Skin epidermis (tissue), 12 donors: ENCODE results near the gene ATP11B.

Experiments
- H3K27ac ChIP-seq, 21 experiments: fragments of 200-600 bp; sonication (generic) in 11 of 21; one replicate each; pipeline ENCODE4 v1.5.0; 2020; ENCODE audit warnings: mild to moderate bottlenecking in 3 of 21, inconsistent platforms in 2 of 21, moderate library complexity in 2 of 21
- H3K4me3 ChIP-seq, 7 experiments: fragments of 200-600 bp; sonication (generic) in 2 of 7; one replicate each; pipeline ENCODE4 v1.5.0; 2020; ENCODE audit warnings: inconsistent platforms in 2 of 7, mild to moderate bottlenecking in 2 of 7, moderate library complexity in 1 of 7

ATP11B gene

DNA sequence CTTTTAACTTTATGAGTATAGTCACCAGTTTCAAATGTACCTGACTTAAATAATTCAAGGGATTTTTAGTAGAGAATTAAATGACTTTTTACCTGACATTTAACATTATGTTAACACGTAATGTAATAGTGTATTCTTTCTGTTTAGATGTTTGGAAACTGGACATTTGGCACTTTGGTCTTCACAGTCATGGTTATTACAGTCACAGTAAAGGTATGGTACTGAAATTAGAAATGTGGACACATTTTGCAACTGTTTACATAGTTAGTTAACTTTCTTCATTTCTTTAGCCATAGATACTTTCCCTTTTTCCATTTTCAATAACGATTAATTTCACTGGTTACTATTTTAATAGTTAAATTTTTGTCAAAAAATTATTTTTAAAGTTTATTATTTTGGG, 103.2 kb downstream of the ATP11B start:
- Histone ChIP-seq H3K27ac (no peak overlapping the region), H3K4me3 (no peak overlapping the region)

DNA sequence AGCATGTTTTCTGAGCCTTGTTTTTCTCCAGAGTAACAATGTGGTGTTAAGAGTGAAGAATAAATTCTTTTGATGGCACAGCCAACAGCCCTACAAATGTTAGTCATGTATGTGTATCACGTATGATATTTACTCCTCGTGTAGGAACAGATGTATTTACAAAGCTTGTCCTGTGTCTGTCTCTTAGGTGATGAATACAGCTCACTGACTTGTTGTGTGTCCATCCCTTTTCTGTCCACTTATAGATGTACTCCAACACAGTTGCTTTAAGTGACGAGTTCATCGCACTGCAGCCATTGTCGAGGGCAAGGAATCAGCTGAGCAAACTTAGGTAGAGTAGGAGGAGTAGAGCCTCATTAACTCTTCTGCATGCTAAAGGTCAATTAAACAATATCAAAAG, 108.9 kb downstream of the ATP11B start:
- H3K4me3 ChIP-seq, result no peak overlapping the region
- H3K27ac ChIP-seq, result no peak overlapping the region

DNA sequence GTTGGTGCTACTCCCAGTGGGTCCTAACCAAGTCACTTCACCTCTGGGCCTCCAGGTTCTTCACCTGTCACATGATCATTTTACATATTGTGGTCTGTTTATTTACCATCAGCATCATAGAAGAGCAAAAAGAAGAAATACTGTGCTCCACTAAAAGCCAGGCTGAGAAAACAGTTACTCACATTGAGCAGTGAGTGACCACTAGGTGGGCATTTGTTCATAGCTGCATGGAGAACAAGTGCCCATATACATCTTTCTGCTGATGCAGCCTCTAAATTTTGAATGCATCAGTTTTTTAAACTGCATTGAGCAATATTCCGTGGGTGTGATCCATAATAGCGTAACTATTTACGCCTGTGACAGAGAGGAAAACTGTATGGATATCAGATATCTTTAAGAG, 110.9 kb downstream of the ATP11B start:
- no peak overlapping the region for H3K4me3 ChIP-seq
- H3K27ac ChIP-seq, result no peak overlapping the region

DNA sequence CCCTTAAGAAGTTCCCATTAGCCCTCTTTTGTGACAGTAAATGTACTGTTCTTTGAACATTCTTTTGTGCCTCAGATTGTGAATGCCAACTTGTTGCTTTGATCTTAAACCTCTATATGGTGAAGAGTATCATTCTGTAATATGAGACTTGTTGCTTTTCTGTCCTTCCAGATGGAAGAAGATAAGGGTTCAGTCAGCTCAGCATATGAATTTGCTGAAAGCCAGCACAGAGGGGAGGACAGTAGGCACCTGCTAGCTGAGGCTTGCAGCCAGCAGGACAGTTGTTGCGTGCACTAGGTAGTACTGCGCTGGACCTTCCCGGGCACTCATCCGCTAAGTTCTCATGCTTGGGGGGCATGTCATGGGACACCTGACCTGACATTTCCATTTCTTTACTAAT, 112.3 kb downstream of the ATP11B start:
- H3K4me3 ChIP-seq, result no peak overlapping the region
- H3K27ac ChIP-seq, result no peak overlapping the region

DNA sequence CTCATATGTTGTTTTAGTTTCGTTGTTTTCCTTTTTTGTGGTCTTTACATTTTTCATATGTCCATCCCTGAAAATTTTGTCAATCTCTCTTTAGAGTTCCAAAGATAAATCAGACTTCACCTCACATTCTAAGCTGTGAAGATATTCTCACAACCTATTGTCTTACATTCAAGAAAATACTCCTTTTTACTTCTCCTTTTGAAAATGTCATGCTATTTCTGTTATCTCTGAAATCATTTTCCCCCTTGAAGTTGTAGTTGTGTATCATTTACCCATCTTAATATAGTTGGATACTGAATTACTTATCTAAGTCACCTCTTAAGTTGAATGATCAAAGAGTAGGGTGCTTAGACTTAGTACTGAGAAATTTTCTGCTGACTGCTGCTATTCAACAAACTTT, 112.7 kb downstream of the ATP11B start:
- Histone ChIP-seq H3K4me3 (no peak overlapping the region), H3K27ac (no peak overlapping the region)

DNA sequence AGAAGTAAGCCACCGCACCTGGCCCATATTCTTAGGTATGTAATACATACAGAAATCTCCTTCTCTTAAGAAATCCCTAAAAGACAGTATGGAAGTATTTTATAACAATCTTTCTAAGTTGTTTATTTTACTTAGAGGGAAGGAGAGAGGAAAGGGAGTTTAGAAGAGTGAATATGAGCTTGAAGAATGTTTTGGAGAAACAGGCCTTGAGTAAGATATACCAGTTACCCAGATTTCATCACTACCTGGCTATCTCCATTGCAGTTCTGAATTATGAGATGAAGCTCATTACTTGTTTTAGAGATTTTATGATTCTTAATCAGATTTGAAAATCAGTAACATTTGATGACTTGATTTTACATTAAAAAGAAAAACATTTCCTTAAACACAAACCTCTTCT, 115.2 kb downstream of the ATP11B start:
- H3K27ac ChIP-seq, result no peak overlapping the region
- H3K4me3 ChIP-seq, result no peak overlapping the region

DNA sequence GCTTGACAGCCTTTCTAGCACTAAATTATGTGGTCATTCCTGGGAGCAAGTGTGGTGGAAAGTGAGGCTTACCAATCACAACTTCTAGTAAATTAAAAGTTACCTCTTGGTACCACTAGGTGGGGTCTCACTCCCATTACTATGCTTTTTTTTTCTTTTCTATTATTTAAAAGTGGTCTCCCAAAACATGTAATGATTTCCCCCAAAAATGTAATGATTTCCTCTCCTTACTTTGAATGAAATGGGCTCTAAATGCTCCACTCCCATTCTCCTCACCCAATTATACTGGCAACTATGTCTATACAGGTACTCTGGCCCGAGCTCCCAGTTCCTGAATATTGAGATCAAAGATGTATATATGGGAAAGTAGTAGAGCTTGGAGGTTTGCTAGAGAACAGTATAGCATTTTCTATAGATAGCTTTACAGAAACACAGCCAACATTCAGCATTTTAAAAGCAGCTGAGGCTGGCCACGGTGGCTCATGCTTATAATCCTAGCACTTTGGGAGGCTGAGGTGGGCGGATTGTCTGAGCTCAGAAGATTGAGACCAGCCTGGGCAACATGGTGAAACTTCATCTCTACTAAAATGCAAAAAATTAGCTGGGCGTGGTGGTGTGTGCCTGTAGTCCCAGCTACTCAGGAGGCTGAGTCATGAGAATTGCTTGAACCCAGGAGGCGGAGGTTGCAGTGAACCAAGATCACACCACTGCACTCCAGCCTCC, 116.2 kb downstream of the ATP11B start:
- Histone ChIP-seq H3K27ac (no peak overlapping the region), H3K4me3 (no peak overlapping the region)

DNA sequence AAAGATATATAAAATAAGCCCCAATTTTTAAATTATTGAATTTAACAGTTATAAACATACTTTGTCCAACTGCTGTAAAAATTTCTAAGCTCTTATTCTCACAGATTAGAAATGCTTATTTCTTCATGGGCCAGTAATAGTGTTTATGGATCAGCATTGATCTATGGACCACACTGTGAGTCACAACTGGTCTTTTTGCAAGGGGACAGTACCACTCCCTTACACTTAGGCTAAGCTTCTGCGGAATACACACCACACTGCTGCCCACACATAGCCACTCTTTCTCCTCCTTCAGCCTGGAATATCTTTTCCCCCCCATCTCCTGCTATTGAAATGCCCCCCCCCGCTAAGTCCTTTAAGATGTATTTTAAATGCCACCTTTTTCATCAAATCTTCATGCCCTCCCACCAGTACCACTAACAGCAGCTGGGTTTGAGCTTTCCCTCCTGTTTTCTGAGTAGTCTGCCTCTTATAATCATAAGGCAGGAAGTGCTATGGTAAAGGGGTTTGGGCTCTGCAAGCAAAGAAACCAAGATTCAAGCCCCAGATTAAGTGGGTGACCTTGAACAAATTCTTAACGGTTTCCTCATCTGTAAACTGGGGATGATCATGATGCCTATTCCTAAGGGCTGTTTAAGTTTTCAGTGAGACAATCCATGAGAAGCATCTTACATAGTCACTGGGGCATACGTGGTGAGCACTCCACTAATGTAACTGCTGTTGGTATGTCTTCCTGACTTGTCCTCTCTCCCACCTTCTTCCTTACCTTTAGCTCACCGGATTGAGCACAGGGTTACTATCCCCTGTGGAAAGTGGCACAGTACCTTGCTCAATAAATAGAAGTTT, 117.9 kb downstream of the ATP11B start:
- Histone ChIP-seq H3K27ac (no peak overlapping the region), H3K4me3 (no peak overlapping the region)

DNA sequence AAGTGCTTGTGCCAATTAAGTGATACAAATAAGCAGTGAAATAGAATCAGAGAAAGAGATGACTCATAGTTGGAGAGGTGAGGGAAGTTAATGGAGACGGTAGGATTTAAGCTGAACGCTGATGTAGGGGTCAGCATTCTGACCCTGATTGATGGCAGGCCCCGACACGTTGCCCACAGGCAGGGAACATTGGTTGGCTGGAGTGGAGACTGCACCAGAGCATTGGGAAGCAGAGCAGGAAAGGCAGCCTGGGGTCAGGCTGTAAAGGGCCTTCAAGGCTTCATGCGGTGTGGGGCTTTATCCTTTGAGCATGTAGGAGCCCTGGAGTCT, 118.4 kb downstream of the ATP11B start:
- H3K4me3 ChIP-seq, result no peak overlapping the region
- H3K27ac ChIP-seq, result no peak overlapping the region

DNA sequence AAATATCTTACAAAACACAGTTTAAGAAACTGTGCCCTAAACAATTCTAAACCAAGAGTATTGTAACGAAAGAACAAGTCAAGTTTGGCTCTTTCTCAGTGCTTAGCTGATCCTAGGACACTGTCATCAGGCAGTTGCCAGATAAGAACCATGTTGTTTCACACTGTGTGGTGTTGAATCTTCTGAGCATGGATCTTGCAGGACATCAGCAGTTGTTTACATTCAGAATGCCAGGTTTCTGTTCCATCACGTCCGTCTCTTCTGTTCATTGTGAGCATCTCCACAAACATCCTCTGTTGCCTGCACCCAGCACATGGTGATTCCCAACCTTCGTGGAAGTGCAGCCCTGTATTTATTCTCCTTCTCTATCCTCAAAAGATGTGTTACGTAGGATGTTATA, 119.2 kb downstream of the ATP11B start:
- Histone ChIP-seq H3K4me3 (no peak overlapping the region), H3K27ac (no peak overlapping the region)

DNA sequence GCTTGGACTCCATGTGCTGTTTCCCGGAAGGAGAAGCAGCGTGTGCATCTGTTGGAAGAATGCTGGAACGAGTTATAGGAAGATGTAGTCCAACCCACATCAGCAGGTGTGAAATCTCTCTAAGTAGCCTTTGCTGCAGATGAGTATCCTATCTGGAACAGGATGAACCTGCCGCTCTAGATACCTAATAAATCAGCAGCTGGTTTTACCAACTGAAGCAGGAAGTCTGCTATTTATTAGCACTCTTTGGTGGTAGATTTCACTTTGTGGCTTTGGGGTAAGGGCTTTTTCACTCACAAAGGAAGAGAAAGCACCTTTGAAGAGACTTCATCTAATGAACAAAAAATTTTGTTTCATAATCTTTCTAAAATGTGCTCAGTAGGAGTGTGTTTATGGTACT, 120.6 kb downstream of the ATP11B start:
- Histone ChIP-seq H3K4me3 (no peak overlapping the region), H3K27ac (peak overlapping the region in 4 of 21 experiments; percentile 3 to 65 (median 33))

DNA sequence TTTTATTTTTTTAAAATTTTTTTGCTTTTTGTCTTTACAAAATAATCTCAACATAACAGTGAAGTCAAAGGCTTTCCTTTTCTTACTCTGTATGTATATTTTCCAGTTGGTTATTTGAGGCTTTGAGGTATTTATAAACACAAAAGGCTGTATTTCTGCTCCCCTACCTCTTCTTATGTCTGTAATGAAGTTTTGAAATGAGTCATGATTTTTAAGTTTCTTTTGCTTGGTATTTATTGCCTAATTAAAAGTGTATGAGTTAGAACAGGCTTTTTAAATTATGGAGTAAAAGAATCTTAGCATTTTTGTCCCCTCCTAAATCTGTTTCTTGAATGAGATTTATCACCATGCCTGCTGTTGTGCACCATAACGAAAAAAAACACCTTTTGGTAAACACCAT, 121.0 kb downstream of the ATP11B start:
- Histone ChIP-seq H3K27ac (peak overlapping the region in 4 of 21 experiments; percentile 21 to 65 (median 33)), H3K4me3 (no peak overlapping the region)

DNA sequence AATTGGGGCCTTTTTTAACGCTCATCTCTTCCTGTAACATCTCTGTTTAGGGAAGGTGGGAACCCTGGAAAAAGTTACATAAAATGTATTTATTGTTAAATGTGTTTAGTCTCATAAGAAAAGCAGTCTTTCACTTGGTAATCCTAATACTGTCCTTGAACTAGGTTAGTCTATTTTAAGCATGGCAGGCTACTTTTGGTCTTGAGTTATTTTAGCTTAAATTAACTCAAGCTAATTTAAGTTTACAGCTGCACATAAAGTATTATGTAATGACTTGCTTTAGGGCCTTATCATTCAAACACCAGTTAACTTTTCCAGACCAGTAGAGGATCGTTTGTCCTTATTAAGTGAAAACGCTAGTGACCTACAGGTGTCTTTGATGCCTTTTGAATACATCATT, 123.8 kb downstream of the ATP11B start:
- H3K27ac ChIP-seq, result no peak overlapping the region
- no peak overlapping the region for H3K4me3 ChIP-seq

DNA sequence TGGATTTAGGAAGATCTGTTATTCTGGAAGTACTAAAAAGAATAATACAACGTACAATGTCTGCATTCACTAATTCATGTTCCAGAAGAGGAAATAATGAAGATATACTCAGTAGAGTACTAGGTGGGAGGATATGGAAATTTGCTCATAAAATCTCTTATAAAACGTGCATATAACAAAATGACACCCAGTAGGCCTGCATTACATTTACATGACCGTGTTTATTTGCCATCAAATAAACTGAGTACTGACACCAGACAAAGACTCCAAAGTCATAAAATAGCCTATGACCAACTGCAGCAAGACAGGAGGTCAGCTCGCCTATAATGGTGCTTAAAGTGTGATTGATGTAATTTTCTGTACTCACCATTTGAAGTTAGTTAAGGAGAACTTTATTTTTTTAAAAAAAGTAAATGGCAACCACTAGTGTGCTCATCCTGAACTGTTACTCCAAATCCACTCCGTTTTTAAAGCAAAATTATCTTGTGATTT, 126.6 kb downstream of the ATP11B start:
- Histone ChIP-seq H3K4me3 (no peak overlapping the region), H3K27ac (no peak overlapping the region)

DNA sequence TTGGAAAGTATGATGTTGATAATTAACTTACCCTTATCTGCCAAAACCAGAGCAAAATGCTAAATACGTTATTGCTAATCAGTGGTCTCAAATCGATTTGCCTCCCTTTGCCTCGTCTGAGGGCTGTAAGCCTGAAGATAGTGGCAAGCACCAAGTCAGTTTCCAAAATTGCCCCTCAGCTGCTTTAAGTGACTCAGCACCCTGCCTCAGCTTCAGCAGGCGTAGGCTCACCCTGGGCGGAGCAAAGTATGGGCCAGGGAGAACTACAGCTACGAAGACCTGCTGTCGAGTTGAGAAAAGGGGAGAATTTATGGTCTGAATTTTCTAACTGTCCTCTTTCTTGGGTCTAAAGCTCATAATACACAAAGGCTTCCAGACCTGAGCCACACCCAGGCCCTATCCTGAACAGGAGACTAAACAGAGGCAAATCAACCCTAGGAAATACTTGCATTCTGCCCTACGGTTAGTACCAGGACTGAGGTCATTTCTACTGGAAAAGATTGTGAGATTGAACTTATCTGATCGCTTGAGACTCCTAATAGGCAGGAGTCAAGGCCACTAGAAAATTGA, 127.3 kb downstream of the ATP11B start:
- H3K4me3 ChIP-seq, result no peak overlapping the region
- peak overlapping the region in 1 of 21 experiments; percentile 10 for H3K27ac ChIP-seq

DNA sequence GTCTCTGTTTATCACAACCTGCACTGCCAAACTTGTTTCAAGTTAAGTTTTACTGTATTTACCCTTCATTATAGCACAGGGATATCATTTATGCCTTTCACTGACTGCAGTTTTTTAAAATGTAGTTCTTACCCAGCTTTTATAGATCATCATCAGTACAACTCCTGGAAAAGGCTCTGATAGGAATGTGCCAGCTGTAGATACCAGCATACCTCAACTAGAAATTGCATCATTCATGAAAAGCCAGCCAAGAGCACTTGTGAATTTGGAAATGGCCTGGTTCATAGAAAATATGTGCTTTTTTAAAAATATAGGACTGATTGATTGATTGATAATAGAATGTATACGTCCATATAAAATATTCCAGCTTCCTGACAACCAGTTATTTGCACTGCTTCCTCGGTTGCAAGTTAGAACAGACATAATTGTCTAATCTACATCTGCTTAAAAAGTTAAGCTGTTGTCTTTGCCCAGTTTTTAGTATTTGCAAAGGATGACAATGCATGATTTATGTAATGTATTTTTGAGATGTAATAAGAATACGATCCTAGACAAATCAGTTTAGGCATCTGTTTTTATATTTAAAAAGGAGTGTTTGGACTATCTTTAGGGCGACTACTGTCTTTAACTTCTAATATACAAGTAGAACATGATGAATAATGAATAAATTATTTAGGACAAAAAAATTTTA, 128.5 kb downstream of the ATP11B start:
- Histone ChIP-seq H3K27ac (no peak overlapping the region), H3K4me3 (no peak overlapping the region)

DNA sequence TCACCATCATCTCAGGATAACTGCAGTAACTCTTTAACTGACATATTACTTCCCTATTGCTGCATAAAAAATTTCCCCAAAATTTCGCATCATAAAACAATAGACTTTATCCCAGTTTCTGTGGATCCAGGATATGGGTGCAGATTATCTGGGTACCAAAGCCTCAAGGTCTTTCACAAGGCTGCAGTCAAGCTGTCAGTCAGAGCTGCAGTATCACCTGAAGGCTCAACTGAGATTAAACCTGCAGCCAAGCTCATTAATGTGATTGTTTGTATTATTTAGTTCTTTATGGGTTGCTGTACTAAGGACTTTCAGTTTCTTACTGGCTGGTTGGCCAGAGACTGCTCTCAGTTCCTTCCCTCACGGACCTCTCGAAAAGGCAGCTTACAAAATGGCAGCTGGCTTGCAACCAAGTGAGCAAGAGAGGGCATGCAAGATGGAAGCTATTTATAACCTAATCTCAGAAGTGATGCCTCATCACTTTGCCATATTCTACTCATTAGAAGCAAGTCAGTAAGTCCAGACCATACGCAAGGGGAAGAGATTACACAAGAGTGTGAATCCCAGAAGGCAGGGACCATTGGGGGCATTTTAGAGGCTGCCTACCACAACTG, 132.1 kb downstream of the ATP11B start:
- Histone ChIP-seq H3K27ac (peak overlapping the region in 3 of 21 experiments; percentile 7 to 28 (median 17)), H3K4me3 (no peak overlapping the region)

DNA sequence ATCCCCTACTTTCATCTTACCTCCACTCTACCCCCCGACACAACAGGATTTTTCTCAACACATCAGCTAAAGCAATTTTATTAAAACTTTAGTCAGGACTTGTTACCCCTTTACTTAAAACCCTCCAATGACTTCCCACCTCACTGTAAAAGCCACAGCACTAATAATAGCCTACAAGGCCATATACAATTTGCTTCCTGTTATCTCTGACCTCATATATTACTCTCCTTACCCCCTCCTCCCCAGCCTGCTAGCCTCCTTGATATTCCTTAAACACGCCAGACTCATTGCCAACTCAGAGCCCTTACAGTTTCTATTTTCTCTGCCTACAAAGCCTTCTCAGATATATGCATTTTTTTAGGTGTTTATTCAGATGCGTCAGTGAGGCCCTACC, 132.6 kb downstream of the ATP11B start:
- Histone ChIP-seq H3K27ac (peak overlapping the region in 2 of 21 experiments; percentile 7 to 17), H3K4me3 (no peak overlapping the region)

DNA sequence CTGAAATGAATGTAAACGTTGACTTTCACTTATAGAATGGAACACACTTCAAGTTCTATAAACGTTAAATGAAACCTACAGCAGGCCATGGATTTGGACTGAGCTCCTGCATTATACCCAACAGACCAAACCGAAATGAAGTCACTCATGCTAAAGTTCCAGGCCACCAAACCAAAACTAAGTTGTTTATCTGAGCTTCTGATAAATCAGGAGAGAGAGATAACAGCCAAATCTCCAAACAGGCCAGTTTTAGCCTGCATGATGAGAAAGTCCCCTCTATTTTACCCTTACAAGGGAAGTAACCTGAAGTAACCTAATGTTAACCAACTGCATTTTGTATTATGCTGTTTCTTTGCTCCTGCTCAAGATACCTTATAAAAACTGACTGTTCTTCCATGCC, 142.5 kb downstream of the ATP11B start:
- no peak overlapping the region for H3K4me3 ChIP-seq
- H3K27ac ChIP-seq, result no peak overlapping the region
